Thyroid gland (tissue), 4 donors: ENCODE measurements around the gene HOXC9.

ENCODE experiments used
- CTCF ChIP-seq, 6 experiments: fragments of 200-600 bp in 3 of 6; fragments of 450-650 bp in 3 of 6; sonication (generic) in 3 of 6; IDR thresholded peaks; one replicate each; pipeline ENCODE4 v1.5.1; 2016 to 2019; ENCODE audit warnings: antibody characterized with exemption in 6 of 6, mild to moderate bottlenecking in 2 of 6, inconsistent platforms in 1 of 6, moderate library complexity in 1 of 6
- POLR2A ChIP-seq, 2 donors: fragments of 450-650 bp; IDR thresholded peaks; one replicate each; pipeline ENCODE4 v1.6.1; 2017; ENCODE audit warnings: antibody characterized with exemption in 2 of 2, mild to moderate bottlenecking in 2 of 2, moderate library complexity in 1 of 2

- no peak for TF ChIP-seq POLR2A (IDR thresholded peaks at IDR 0.05)
- TF ChIP-seq CTCF (IDR thresholded peaks at IDR 0.05): no peak
Measured at GRCh38 chr12:53980104-53980801, 19.7 kb upstream of the HOXC9 start.
